Stimulated activated CD4-positive, alpha-beta T cell treated with anti-CD3 and anti-CD28 coated beads, Interleukin-15, amount 100 ng/mL, for 48 hours (primary cell): Measurements from ENCODE around the gene PCBP2.

Source experiments
- DNase-seq, 2 donors: peaks; one replicate each; pipeline ENCODE4 v3.0.0-alpha.2; 2020; ENCODE audit warnings: low read depth in 2 of 2

PCBP2 gene

GRCh38 chr12:53508534-53509170 is 56.8 kb downstream of the PCBP2 start:
- DNase-seq: peak; percentile 65 to 78

DNA sequence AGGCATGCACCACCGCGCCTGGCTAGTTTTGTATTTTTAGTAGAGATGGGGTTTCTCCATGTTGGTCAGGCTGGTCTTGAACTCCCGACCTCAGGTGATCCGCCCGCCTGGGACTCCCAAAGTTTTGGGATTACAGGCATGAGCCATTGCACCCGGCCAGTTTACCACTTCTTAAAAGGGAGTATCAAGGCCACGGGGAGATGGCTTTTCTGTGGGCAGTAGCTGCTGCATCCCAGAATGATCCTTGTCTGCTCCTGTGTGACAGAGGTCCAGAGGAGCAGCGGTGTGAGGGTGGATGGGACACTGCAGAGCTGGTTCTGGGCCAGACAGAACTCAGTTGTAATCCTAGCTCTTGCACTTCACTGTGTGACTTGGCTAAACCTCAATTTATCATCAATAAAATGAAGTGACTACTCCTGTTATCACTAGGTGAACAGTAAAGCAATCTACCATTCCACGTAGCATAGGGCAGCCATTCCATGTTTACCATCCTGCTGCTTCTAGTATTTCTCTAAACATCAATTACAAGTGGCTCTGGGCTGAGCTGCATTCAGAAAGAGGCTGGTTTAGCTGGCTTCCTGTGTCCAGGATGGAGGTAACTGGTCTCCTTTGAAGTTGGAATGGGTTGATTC is 58.4 kb downstream of the PCBP2 start:
- DNase-seq: no peak

- no peak for DNase-seq
These were observed 62.0 kb downstream of the PCBP2 start for GRCh38 chr12:53513712-53514410.

DNA sequence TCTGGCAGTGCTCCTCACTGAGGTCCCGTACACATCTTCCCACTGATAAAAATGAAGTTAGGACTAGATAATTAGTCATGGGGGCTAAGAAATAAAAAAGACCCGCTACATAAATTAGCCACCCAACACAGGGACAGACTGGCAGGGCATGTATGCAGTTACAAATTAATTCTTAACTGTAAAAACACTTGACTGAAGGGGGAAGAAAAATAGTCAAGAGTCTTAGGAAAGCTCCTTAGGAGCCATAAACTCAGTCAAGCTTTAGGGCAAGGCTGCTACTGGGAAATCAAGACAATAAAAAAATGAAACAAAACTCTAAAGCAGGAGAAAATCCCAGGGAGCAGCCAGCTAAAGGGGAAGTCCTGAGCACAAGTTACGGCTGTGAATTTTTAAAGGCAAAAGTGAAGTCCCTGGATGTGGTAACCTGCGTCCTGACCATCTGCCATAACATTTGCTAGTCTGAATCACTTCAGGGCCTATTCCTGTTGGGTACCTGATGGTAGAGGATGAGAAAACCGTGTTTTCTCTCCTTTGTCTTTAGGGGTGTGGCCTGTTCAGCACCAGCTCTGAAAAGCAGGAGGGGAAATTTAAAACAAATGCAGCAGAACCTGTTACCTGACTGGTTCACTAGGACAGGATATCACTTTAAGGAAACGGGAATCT is 62.9 kb downstream of the PCBP2 start:
- no peak for DNase-seq

GRCh38 chr12:53515291-53515680 is 63.4 kb downstream of the PCBP2 start:
- DNase-seq: no peak

GRCh38 chr12:53516758-53517455 is 65.0 kb downstream of the PCBP2 start:
- no peak for DNase-seq

- DNase-seq: no peak
These were observed 66.5 kb downstream of the PCBP2 start for GRCh38 chr12:53518381-53518780.

- DNase-seq: no peak
These were observed 71.2 kb downstream of the PCBP2 start for GRCh38 chr12:53523131-53523530.

DNA sequence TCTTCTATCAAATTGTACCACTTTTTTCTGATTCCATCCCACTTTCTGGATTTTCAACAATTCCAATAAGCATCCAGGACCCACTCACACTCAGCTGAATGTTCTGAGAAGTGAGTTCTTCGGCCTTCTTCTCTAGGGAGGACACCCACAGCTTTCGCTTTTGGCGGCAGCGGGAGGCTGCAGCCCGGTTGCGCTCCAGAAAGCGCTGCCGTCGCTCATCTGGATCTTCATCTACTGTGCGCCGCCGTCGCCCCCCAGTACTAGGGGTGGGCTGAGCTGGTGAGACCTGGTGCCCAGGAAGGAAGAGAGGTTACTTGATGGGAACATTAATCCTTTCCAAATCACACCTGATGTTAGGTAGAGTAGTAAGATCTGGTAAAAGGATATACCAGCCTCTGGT is 72.6 kb downstream of the PCBP2 start:
- DNase-seq: no peak

- DNase-seq: no peak
These were observed 78.2 kb downstream of the PCBP2 start for GRCh38 chr12:53530061-53530460.
